ENCODE measurements around the gene NDUFA8.

DNA sequence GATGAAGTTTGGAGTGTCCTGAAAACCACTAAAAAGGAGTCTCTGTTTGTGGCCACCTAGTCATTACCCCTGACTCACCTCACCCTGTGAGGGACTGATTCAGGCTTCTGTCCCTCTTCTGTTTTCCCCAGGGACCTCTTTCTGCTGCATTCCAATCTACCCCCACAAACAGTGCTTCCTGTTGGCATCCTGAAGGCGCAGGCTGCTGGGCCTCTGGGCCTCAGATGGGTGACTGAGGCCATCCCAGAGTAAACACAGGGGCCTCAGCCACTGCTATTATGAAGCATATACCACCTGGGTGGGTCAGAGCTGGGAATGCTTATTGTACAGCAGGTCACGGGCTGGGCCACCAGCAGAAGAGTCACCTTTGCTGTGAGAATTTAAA lies 20.1 kb upstream of the NDUFA8 start:
- TF ChIP-seq, protein P1, sequence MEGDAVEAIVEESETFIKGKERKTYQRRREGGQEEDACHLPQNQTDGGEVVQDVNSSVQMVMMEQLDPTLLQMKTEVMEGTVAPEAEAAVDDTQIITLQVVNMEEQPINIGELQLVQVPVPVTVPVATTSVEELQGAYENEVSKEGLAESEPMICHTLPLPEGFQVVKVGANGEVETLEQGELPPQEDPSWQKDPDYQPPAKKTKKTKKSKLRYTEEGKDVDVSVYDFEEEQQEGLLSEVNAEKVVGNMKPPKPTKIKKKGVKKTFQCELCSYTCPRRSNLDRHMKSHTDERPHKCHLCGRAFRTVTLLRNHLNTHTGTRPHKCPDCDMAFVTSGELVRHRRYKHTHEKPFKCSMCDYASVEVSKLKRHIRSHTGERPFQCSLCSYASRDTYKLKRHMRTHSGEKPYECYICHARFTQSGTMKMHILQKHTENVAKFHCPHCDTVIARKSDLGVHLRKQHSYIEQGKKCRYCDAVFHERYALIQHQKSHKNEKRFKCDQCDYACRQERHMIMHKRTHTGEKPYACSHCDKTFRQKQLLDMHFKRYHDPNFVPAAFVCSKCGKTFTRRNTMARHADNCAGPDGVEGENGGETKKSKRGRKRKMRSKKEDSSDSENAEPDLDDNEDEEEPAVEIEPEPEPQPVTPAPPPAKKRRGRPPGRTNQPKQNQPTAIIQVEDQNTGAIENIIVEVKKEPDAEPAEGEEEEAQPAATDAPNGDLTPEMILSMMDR (IDR thresholded peaks at IDR 0.05; ENCODE audit: low read depth, low read length): no peak
- no peak for TF ChIP-seq POLR2A (IDR thresholded peaks at IDR 0.05; ENCODE audit: extremely low read depth, insufficient read length)
- TF ChIP-seq, protein P2, sequence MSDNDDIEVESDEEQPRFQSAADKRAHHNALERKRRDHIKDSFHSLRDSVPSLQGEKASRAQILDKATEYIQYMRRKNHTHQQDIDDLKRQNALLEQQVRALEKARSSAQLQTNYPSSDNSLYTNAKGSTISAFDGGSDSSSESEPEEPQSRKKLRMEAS (IDR thresholded peaks at IDR 0.05; ENCODE audit: low read depth, low read length): no peak
